Muscle of arm (tissue), 12 donors: ENCODE results near the gene EHBP1L1. TPM values are rescaled to one million over a fixed set of nuclear protein-coding genes. Genes with fewer than 3 reads are reported as not detected.
"Not testable (repeated sequence)": the region's sequence is repeated elsewhere in the genome, so short reads cannot be mapped to it uniquely, and the experiment has no call there.

Source experiments
- DNase-seq: peaks from one replicate; pipeline ENCODE4 v3.0.0-alpha.2; 2013
- polyA plus RNA-seq, 12 donors: library from polyadenylated mRNA; unstranded; fragments of 120-200 nt; gene quantifications; one replicate each; pipeline ENCODE4 v1.2.1, GENCODE V29; 2013; ENCODE audit not compliant: insufficient read length in 12 of 12

Gene EHBP1L1
- polyA plus RNA-seq, 12 donors = 153 to 369 (median 276) TPM

GRCh38 chr11:65633390-65634108 is 57.7 kb downstream of the EHBP1L1 start:
- no peak for DNase-seq

GRCh38 chr11:65634109-65634436 is 58.2 kb downstream of the EHBP1L1 start:
- no peak for DNase-seq

GRCh38 chr11:65634440-65634839 is 58.6 kb downstream of the EHBP1L1 start:
- no peak for DNase-seq

DNA sequence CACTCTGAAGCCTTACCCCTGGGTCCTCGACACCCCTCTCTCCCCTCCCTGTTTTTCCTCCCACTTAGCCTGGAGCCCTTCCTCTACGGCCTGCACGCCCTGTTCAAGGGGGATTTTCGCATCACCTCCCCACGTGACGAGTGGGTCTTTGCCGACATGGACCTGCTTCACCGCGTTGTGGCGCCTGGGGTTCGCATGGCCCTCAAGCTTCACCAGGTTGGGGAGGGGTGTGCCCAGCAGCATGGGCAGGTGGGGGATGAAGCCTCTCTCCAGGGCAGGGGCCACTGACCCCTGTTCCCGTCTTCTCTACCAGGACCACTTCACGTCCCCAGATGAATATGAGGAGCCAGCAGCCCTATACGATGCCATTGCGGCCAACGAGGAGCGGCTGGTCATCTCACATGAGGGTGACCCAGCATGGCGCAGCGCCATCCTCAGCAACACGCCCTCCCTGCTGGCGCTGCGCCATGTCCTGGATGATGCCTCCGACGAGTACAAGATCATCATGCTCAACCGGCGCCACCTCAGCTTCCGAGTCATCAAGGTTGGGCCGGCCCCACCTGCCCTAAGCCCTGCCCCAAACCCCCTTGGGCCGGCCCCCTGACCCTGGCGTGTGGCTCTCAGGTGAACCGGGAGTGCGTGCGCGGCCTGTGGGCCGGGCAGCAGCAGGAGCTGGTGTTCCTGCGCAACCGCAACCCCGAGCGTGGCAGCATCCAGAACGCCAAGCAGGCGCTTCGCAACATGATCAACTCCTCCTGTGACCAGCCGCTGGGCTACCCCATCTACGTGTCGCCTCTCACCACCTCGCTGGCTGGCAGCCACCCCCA is 59.3 kb downstream of the EHBP1L1 start:
- DNase-seq = no peak

DNA sequence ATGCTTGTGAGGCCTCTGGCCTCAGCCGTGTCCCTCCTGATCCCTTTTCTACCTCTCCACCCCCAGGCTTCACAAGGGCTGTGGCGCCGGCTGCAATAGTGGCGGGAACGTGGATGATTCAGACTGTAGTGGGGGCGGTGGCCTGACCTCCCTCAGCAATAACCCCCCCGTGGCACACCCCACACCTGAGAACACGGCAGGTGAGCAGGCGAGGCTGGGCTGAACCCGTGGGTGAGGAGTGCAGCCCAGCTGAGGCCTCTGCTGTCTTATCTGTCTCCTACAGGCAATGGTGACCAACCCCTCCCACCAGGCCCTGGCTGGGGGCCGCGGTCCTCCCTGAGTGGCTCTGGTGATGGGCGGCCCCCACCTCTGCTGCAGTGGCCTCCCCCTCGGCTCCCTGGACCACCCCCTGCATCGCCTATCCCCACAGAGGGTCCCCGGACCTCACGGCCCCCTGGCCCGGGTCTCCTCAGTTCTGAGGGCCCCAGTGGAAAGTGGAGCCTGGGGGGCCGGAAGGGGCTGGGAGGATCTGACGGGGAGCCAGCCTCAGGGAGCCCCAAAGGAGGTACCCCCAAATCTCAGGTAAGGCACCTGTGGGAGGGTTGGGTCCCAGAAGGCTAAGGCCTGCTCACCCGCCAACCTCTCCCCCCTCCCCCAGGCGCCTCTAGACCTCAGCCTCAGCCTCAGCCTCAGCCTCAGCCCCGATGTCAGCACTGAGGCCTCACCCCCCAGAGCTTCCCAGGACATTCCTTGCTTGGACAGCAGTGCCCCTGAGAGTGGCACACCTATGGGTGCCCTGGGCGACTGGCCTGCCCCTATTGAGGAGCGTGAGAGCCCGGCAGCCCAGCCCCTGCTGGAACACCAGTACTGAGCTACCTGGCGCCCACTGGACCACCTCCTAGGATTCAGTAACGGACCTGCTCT is 60.5 kb downstream of the EHBP1L1 start:
- DNase-seq = no peak

GRCh38 chr11:65637032-65637557 is 61.2 kb downstream of the EHBP1L1 start:
- no peak for DNase-seq

- peak; percentile 70 for DNase-seq
These were observed 62.1 kb downstream of the EHBP1L1 start, which contains the start of gene SIPA1 for GRCh38 chr11:65637794-65638419. SIPA1 (plus strand) TSS chr11:65638101; CDS start chr11:65640922, 2,821 bp downstream.

GRCh38 chr11:65639228-65639597 is 63.4 kb downstream of the EHBP1L1 start:
- not testable (repeated sequence) for DNase-seq

DNA sequence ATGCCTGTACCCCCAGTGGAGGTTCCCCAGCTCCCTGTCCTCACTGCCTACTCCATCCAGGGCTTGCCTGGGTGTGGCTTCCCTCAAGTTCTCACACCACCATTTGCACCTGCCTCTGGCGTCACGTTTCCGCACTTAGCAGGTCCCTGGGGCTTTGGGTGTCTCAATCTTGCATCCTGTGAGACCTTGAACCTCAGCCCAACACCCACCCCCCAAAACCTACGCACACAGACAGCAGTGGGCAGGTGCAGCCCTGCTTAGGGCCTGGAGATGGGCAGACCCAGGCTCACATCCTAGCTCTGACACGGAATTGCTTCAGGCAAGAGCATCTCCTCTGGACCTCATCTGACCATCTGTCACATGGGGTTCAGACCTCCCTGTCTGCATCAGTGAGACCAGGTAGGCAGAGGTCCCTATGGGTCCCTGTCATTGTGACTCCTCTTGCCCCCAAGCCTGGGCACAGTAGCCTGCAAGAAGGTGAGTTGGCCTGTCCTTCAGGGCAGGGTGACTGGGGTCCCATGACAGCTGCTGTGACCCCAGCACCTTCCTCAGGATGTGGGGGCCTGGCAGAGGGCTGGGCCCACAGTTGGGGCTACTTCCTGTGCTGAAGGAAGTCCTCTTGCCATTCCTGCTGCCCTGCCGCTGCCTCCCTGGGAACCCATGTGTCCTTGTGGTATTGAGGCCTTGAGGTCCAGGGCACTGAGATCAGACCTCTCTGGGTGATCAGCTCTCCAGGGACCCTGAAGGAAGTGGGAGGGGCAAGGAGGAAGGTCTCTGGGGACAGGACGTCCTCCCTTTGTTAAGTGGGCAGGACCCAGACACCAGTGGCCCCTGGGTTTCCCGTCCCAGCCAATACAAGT is 64.0 kb downstream of the EHBP1L1 start:
- DNase-seq = no peak

DNA sequence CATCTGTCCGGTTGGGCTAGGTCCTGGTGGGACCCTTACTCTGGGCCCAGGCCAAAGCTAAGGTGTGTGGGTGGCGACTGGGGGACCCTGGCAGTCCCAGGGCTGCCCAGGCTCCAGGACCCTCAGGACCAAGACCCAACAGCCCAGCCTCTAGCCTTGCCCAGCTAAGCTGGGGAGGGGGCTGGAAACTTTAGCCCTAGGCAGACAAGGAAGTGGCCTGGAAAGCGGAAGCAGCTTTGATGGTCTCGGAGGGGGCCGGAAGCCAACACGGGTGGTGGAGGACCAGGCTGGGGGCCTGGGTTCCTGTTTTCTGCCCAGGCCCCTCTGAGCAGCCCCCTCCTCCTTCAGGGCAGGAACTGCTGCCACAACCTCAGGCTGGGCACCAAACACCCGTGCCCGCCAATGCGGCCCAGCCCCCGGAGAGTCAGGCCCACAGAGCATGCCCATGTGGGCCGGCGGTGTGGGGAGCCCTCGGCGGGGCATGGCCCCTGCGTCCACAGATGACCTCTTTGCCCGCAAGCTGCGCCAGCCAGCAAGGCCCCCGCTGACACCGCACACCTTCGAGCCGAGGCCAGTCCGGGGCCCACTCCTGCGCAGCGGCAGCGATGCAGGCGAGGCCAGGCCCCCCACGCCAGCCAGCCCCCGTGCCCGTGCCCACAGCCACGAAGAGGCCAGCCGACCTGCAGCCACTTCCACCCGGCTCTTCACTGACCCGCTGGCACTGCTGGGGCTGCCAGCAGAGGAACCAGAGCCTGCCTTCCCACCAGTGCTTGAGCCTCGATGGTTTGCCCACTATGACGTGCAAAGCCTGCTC is 64.8 kb downstream of the EHBP1L1 start:
- DNase-seq = no peak

DNA sequence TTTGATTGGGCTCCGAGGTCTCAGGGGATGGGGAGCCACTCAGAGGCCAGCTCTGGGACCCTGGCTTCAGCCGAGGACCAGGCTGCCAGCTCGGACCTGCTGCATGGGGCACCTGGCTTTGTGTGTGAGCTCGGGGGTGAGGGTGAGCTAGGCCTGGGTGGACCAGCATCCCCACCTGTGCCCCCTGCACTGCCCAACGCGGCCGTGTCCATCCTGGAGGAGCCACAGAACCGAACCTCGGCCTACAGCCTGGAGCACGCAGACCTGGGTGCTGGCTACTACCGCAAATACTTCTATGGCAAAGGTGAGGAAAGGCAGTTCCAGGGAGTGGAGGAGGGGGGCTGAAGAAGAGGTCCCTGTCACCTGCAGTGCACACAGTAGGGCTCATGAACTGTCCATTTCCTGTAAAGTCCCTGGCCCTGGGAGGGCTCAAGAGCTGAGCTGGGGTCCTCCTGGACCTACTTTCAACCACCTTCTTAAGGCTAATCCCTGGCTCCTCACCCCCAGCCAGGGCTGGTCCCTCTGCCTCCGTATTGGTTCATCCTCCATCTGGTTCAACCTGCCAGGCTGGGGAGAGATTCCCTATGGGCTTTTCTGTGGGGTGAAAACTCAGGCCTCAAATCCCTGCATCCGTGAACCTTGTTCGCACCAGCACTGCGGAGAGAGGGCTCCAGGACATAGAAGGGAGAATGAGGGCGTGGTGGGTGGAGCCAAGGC is 65.6 kb downstream of the EHBP1L1 start:
- DNase-seq = no peak

Other genes starting within 250 kb of the EHBP1L1 start
- gene DPF2, start 242.2 kb upstream of the EHBP1L1 start, polyA plus RNA-seq = 10 to 100 TPM in 11 of 12 donors, not detected in 1; 40.1 to 70.2 (median 51.2) TPM
- gene TIGD3, start 221.3 kb upstream of the EHBP1L1 start, polyA plus RNA-seq = under 1 TPM in 9 of 12 donors, not detected in 3; 0.11 to 0.30 (median 0.24) TPM
- 10 to 100 TPM in 1 of 12 donors, 1 to 10 TPM in 10, not detected in 1; 4.2 to 13.5 (median 7.0) TPM for gene SLC25A45, start 193.4 kb upstream of the EHBP1L1 start, polyA plus RNA-seq
- 10 to 100 TPM in 5 of 12 donors, 1 to 10 TPM in 6, not detected in 1; 7.2 to 18.0 (median 9.8) TPM for gene FRMD8, start 189.4 kb upstream of the EHBP1L1 start, polyA plus RNA-seq
- gene NEAT1, start 153.3 kb upstream of the EHBP1L1 start, polyA plus RNA-seq = 100 to 1,000 TPM in 5 of 12 donors, 10 to 100 TPM in 7; 34.5 to 182 (median 65.4) TPM
- gene MALAT1, start 77.0 kb upstream of the EHBP1L1 start, polyA plus RNA-seq = 100 to 1,000 TPM; 102 to 554 (median 247) TPM
- 10 to 100 TPM in 11 of 12 donors, not detected in 1; 34.0 to 60.9 (median 40.9) TPM for gene SCYL1, start 51.0 kb upstream of the EHBP1L1 start, polyA plus RNA-seq
- gene LTBP3, start 17.7 kb upstream of the EHBP1L1 start, polyA plus RNA-seq = 100 to 1,000 TPM in 9 of 12 donors, 10 to 100 TPM in 2, not detected in 1; 95.8 to 250 (median 124) TPM
- 10 to 100 TPM in 11 of 12 donors, not detected in 1; 44.9 to 82.2 (median 57.8) TPM for gene ZNRD2, start 5.6 kb upstream of the EHBP1L1 start, polyA plus RNA-seq
- gene FAM89B, start 3.5 kb upstream of the EHBP1L1 start, polyA plus RNA-seq = 10 to 100 TPM in 11 of 12 donors, not detected in 1; 22.5 to 55.2 (median 29.4) TPM
- gene KCNK7, start 19.7 kb downstream of the EHBP1L1 start, polyA plus RNA-seq = 1 to 10 TPM in 5 of 12 donors, under 1 TPM in 5, not detected in 2; 0.27 to 1.8 (median 0.99) TPM
- 10 to 100 TPM in 11 of 12 donors, not detected in 1; 22.6 to 58.3 (median 27.6) TPM for gene MAP3K11, start 38.2 kb downstream of the EHBP1L1 start, polyA plus RNA-seq
- 100 to 1,000 TPM in 1 of 12 donors, 10 to 100 TPM in 10, 1 to 10 TPM in 1; 9.8 to 155 (median 15.6) TPM for gene PCNX3, start 39.7 kb downstream of the EHBP1L1 start, polyA plus RNA-seq
- gene SIPA1, start 62.0 kb downstream of the EHBP1L1 start, polyA plus RNA-seq = 10 to 100 TPM in 11 of 12 donors, not detected in 1; 23.3 to 56.0 (median 33.6) TPM
- gene RELA, start 86.9 kb downstream of the EHBP1L1 start, polyA plus RNA-seq = 10 to 100 TPM in 11 of 12 donors, not detected in 1; 34.7 to 75.7 (median 39.8) TPM
- 10 to 100 TPM in 11 of 12 donors, not detected in 1; 28.8 to 51.0 (median 38.1) TPM for gene KAT5, start 136.2 kb downstream of the EHBP1L1 start, polyA plus RNA-seq
- gene RNASEH2C, start 144.7 kb downstream of the EHBP1L1 start, polyA plus RNA-seq = 10 to 100 TPM in 11 of 12 donors, not detected in 1; 18.3 to 35.0 (median 22.9) TPM
- gene AP5B1, start 204.9 kb downstream of the EHBP1L1 start, polyA plus RNA-seq = 1 to 10 TPM in 11 of 12 donors, not detected in 1; 1.2 to 7.0 (median 1.8) TPM
- 1 to 10 TPM in 3 of 12 donors, under 1 TPM in 4, not detected in 5; 0.07 to 8.2 (median 0.44) TPM for gene OVOL1, start 211.0 kb downstream of the EHBP1L1 start, polyA plus RNA-seq